A549 (cell line): ENCODE measurements around the gene MRRF.

Experiments used
- CBX8 ChIP-seq: fragments of 200-600 bp; sonication (generic); IDR thresholded peaks from 2 replicates; pipeline ENCODE4 v1.6.1; 2016
- EP300 ChIP-seq, 2 experiments: fragments of >200 bp; sonication (Bioruptor Twin); formaldehyde crosslinking; IDR thresholded peaks; 2 replicates in 1 of 2; 3 replicates in 1 of 2; pipeline ENCODE4 v1.6.1; 2016 to 2017
- GATA3 ChIP-seq: IDR thresholded peaks from 2 replicates; pipeline ENCODE4 v1.6.1; 2012; ENCODE audit warnings: borderline replicate concordance
- KDM1A ChIP-seq: fragments of 200-600 bp; sonication (generic); IDR thresholded peaks from 2 replicates; pipeline ENCODE4 v1.6.1; 2016; ENCODE audit warnings: low read depth, mild to moderate bottlenecking
- MYC ChIP-seq: IDR thresholded peaks from 2 replicates; pipeline ENCODE4 v1.6.1; 2012; ENCODE audit warnings: mild to moderate bottlenecking, inconsistent platforms, low read length, improper control_type of control experiment, borderline replicate concordance
- POLR2A ChIP-seq: IDR thresholded peaks from 2 replicates; pipeline ENCODE4 v1.6.1; 2012; ENCODE audit warnings: mild to moderate bottlenecking, low read length
- RARB ChIP-seq: fragments of 250-450 bp; sonication (Bioruptor Pico); IDR thresholded peaks from 2 replicates; pipeline ENCODE4 v1.8.0; 2021; ENCODE audit warnings: mild to moderate bottlenecking, moderate library complexity
- RFX5 ChIP-seq: fragments of 450-650 bp; IDR thresholded peaks from 2 replicates; pipeline ENCODE4 v1.7.1; 2014; ENCODE audit warnings: antibody characterized with exemption, mild to moderate bottlenecking, moderate library complexity
- RNF2 ChIP-seq: fragments of 200-600 bp; sonication (generic); IDR thresholded peaks from 2 replicates; pipeline ENCODE4 v1.6.1; 2016; ENCODE audit warnings: low read depth, mild to moderate bottlenecking, antibody characterized with exemption, moderate library complexity, borderline replicate concordance
- TF ChIP-seq, protein P1 (sequence below): fragments of >200 bp; sonication (Bioruptor Twin); formaldehyde crosslinking; IDR thresholded peaks from 3 replicates; pipeline ENCODE4 v1.5.1; 2016
- TF ChIP-seq, protein P2 (sequence below): IDR thresholded peaks from 2 replicates; pipeline ENCODE4 v1.6.1; 2012; ENCODE audit warnings: low read depth, borderline replicate concordance
- TF ChIP-seq, protein P3 (sequence below): fragments of 200-600 bp; sonication (generic); IDR thresholded peaks from 2 replicates; pipeline ENCODE4 v1.6.1; 2016; ENCODE audit warnings: antibody characterized with exemption, mild to moderate bottlenecking, moderate library complexity
- TF ChIP-seq, protein P4 (sequence below): IDR thresholded peaks from 2 replicates; pipeline ENCODE4 v1.6.1; 2012

DNA sequence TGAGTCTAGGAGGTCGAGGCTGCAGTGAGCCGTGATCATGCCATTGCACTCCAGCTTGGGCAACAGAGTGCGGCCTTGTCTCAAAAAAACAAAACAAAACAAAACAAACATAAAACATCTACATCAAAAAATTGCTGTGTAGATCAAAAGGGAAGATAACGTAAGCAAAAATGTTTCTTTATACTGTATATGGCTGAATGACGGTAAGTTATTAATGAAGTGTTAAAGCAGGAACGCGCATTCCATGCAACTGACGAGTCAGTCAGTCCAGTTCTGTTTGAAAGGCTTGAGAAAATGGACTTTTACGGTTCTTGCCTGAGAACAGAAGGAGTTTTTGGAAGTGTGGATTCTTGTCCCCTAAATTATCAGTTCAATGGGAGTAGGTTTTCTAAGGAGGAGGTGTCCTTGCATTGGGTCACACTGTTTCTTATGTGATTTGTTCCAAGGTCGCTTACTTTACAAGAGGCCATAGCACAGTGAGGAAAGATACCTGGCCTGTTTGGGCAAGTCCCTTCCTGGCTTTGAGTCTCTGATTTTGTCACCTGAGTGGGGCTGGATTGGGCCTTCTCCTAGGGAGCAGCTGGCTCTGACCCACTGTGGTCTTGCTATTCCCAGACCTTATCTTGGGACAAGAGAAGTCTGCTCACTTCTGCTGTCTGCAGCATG is 99.6 kb downstream of the MRRF start:
- TF ChIP-seq POLR2A: no peak
- no peak for TF ChIP-seq RNF2
- no peak for TF ChIP-seq GATA3
- TF ChIP-seq, protein P1, sequence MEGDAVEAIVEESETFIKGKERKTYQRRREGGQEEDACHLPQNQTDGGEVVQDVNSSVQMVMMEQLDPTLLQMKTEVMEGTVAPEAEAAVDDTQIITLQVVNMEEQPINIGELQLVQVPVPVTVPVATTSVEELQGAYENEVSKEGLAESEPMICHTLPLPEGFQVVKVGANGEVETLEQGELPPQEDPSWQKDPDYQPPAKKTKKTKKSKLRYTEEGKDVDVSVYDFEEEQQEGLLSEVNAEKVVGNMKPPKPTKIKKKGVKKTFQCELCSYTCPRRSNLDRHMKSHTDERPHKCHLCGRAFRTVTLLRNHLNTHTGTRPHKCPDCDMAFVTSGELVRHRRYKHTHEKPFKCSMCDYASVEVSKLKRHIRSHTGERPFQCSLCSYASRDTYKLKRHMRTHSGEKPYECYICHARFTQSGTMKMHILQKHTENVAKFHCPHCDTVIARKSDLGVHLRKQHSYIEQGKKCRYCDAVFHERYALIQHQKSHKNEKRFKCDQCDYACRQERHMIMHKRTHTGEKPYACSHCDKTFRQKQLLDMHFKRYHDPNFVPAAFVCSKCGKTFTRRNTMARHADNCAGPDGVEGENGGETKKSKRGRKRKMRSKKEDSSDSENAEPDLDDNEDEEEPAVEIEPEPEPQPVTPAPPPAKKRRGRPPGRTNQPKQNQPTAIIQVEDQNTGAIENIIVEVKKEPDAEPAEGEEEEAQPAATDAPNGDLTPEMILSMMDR: no peak
- TF ChIP-seq RFX5: no peak
- no peak for TF ChIP-seq KDM1A
- TF ChIP-seq, protein P2, sequence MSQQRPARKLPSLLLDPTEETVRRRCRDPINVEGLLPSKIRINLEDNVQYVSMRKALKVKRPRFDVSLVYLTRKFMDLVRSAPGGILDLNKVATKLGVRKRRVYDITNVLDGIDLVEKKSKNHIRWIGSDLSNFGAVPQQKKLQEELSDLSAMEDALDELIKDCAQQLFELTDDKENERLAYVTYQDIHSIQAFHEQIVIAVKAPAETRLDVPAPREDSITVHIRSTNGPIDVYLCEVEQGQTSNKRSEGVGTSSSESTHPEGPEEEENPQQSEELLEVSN: no peak
- no peak for TF ChIP-seq EP300 (IDR thresholded peaks at IDR 0.05)
- TF ChIP-seq, protein P3, sequence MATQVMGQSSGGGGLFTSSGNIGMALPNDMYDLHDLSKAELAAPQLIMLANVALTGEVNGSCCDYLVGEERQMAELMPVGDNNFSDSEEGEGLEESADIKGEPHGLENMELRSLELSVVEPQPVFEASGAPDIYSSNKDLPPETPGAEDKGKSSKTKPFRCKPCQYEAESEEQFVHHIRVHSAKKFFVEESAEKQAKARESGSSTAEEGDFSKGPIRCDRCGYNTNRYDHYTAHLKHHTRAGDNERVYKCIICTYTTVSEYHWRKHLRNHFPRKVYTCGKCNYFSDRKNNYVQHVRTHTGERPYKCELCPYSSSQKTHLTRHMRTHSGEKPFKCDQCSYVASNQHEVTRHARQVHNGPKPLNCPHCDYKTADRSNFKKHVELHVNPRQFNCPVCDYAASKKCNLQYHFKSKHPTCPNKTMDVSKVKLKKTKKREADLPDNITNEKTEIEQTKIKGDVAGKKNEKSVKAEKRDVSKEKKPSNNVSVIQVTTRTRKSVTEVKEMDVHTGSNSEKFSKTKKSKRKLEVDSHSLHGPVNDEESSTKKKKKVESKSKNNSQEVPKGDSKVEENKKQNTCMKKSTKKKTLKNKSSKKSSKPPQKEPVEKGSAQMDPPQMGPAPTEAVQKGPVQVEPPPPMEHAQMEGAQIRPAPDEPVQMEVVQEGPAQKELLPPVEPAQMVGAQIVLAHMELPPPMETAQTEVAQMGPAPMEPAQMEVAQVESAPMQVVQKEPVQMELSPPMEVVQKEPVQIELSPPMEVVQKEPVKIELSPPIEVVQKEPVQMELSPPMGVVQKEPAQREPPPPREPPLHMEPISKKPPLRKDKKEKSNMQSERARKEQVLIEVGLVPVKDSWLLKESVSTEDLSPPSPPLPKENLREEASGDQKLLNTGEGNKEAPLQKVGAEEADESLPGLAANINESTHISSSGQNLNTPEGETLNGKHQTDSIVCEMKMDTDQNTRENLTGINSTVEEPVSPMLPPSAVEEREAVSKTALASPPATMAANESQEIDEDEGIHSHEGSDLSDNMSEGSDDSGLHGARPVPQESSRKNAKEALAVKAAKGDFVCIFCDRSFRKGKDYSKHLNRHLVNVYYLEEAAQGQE: no peak
- no peak for TF ChIP-seq RARB
- TF ChIP-seq, protein P4, sequence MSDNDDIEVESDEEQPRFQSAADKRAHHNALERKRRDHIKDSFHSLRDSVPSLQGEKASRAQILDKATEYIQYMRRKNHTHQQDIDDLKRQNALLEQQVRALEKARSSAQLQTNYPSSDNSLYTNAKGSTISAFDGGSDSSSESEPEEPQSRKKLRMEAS: no peak
- no peak for TF ChIP-seq CBX8
- TF ChIP-seq MYC: no peak
